ENCODE data around the gene RNU6-8.

Gene RNU6-8

GRCh38 chr14:32166029-32166428, 37.0 kb downstream of the RNU6-8 start:
- no peaks in the 10 kb centered on the region for H3K4me1 Mint-ChIP-seq
- no peak overlapping the region for H3K4me3 Mint-ChIP-seq
- no peak overlapping the region for H3K27ac Mint-ChIP-seq
- CTCF ChIA-PET, result no interaction called here
- DNase-seq, result no peak
- H3K27me3 Mint-ChIP-seq, result no peaks in the 10 kb centered on the region
- H3K36me3 Mint-ChIP-seq, result no peaks in the 10 kb centered on the region
- no peaks in the 10 kb centered on the region for H3K9me3 Mint-ChIP-seq
